T-helper 1 cell treated with Interleukin-12 subunit alpha and Interleukin-12 subunit beta and Interleukin-4 antibody, amounts not matched to agents 30 μg/mL and 1 μg/mL, for 36 hours (primary cell): ENCODE data around the gene BEST1.

Source experiments
- H3K27ac Mint-ChIP-seq: one replicate; pipeline ENCODE4 v1.8.0; 2021; ENCODE audit warnings: mild to moderate bottlenecking, mixed read lengths
- H3K27me3 Mint-ChIP-seq: one replicate; pipeline ENCODE4 v1.8.0; 2021; ENCODE audit warnings: low read depth, mixed read lengths
- H3K36me3 Mint-ChIP-seq: one replicate; pipeline ENCODE4 v1.8.0; 2021; ENCODE audit warnings: low read depth, mixed read lengths
- H3K4me1 Mint-ChIP-seq: one replicate; pipeline ENCODE4 v1.8.0; 2021; ENCODE audit warnings: low read depth, mixed read lengths
- H3K4me3 Mint-ChIP-seq: one replicate; pipeline ENCODE4 v1.8.0; 2021; ENCODE audit warnings: mild to moderate bottlenecking, moderate library complexity, mixed read lengths
- H3K9me3 Mint-ChIP-seq: one replicate; pipeline ENCODE4 v1.8.0; 2021; ENCODE audit warnings: mixed read lengths

BEST1 gene

DNA sequence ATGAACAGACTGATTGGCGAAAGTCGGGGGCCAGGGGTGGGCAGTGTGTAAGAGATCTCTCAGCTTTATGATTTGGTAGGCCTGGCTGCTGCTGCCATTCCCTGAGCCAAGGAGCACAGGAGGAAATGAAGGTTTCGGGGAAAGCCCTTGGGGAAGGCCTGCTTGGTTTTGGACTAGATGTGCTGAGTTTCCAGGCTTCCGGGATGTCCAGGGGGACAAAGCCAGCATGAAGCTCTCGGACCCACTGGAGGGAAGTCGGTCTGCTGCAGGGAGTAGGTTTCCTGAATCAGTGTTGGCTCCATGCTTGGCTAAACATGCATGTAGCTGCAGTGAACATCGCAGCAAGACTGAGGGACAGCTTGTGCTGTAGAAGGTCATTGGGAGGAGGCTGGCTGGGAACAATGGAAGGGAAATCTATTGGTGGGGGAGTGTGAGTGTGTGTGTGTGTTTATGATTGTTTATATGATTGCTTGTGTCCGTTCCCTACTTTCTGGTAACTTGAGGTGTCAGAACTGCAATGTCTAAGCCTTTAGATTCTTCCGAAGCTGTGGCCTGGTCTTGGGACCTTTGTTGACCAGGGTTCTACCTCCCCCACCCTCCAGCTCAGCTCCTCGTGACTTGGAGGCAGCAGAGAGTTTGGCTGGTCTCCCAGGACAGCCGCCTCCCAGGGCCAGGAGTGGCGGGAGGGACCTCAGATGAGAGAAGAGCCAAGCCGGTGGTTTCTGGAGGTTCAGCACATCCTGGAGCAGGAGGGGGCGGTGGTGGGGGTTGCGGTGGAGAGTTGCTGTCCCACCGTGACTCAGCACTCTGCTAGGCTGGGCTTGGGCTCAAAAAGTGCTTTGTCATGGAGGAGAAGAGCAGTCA, 21.3 kb downstream of the BEST1 start:
- Mint-ChIP-seq H3K9me3 (no peaks in the 10 kb centered on the region), H3K4me3 (peak overlapping the region; percentile 40), H3K27me3 (no peaks in the 10 kb centered on the region), H3K27ac (peak overlapping the region; percentile 85), H3K36me3 (peaks cover 3% of the 10 kb centered on the region), H3K4me1 (peaks cover 56% of the 10 kb centered on the region)

DNA sequence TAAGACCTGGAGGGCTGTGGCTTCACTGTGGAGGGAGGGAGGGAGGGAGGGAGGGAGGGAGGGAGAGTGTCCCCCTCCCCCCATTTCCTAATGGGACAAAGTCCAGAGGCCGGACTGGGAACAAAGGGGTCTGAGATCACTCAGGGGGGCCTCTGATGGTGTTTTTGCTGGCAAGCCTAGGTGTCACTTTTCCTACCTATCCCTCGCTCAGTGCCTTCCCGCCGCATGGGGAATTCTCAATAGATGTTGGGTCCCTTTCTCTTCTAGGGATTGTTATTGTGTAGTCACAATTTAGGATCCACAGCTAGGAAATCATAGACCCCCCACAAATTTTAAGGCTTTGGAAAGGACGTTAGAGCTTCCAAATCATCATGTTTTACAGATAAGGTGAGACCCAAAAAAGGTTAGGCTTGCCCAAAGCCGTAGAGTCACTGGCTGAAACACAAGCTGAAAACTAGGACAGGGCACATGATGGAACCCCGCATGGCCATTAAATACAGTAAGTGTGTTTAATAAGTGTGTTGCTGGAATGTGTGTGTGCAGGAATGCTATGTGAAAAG, 22.0 kb downstream of the BEST1 start:
- H3K27ac Mint-ChIP-seq: peak overlapping the region; percentile 85
- H3K4me1 Mint-ChIP-seq: peaks cover 56% of the 10 kb centered on the region
- H3K4me3 Mint-ChIP-seq: peak overlapping the region; percentile 43
- no peaks in the 10 kb centered on the region for H3K9me3 Mint-ChIP-seq
- H3K27me3 Mint-ChIP-seq: no peaks in the 10 kb centered on the region
- no peaks in the 10 kb centered on the region for H3K36me3 Mint-ChIP-seq

DNA sequence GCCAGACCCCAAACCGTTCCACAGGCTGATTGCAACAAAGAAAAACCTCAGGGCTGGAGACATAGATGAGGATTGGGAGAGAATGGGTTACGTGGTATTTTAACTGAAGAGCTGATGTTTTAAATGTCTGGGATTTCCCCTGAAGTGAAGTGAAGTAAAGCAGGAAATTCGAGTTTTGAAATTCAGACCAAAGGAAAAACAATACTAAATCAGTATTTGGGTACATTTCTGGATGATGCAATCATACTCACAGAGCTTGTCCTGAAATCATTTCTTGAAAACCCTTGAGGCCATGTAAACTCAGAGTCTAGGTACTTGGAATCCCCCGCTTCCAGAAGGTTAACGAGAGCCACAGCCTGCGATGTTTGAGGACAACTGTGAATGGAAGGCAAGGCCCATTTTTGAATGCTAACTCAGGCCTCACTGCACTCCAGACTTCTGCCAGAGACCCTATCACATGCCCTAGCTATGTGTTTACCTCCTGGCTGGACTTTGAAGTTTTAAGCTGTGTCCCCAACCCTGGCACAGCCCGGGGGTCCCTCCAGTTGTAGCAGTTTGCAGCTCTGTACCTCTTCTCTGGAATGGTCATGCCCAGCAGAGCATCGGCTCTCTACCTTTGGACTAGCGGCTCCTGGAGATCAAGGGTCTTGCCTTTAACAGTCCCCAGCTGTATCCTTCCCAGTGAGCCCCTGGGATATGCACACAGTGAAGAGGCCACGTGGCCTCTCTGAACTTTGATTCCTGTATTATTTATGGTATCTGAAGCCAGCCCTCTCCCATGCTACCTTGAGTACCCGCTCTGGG, 22.7 kb downstream of the BEST1 start:
- H3K4me1 Mint-ChIP-seq: peaks cover 59% of the 10 kb centered on the region
- no peaks in the 10 kb centered on the region for H3K27me3 Mint-ChIP-seq
- no peaks in the 10 kb centered on the region for H3K36me3 Mint-ChIP-seq
- H3K9me3 Mint-ChIP-seq: no peaks in the 10 kb centered on the region
- peak overlapping the region; percentile 85 for H3K27ac Mint-ChIP-seq
- peak overlapping the region; percentile 43 for H3K4me3 Mint-ChIP-seq

DNA sequence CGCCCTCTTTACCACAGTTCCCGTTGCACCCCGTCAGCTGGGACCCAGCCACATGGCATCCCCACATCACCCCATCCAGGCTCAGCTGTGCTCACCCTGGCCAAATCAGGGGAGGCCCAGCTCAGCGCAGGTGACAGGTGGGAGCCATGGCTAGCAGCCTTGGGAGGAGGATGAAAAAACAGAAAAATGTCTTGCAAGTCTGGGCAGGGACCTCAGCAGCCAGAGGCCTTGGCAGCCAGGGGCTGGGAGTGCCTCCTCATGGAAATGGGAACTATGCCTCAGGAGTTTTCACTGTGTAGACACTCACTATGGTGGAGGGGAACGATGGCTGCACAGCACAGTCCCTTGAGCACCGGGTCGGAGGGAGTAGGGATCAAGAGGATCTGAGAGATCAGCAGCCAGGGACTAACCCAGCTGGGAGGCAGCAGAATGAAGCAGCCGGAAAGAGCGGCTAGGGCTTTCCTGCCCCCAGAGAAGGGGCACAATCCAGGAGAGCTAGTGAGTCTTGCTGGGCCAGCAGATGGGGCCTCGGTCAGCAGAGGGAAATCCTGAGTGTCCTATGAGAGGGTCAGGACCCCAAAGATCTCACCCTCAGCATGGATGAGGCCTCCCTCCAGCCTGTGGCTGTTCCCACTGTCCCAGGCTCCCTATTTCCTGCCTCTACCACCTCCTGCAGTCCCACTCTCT, 23.5 kb downstream of the BEST1 start:
- Mint-ChIP-seq H3K36me3 (no peaks in the 10 kb centered on the region), H3K4me3 (no peak overlapping the region), H3K9me3 (no peaks in the 10 kb centered on the region), H3K27me3 (no peaks in the 10 kb centered on the region), H3K4me1 (peaks cover 53% of the 10 kb centered on the region), H3K27ac (peak overlapping the region; percentile 85)

- peaks cover 43% of the 10 kb centered on the region for H3K4me1 Mint-ChIP-seq
- H3K27ac Mint-ChIP-seq: peak overlapping the region; percentile 60
- no peaks in the 10 kb centered on the region for H3K9me3 Mint-ChIP-seq
- H3K27me3 Mint-ChIP-seq: no peaks in the 10 kb centered on the region
- H3K4me3 Mint-ChIP-seq: no peak overlapping the region
- H3K36me3 Mint-ChIP-seq: no peaks in the 10 kb centered on the region
Observed at GRCh38 chr11:61974766-61975631, 24.8 kb downstream of the BEST1 start.

GRCh38 chr11:61975638-61976419, 25.7 kb downstream of the BEST1 start:
- Mint-ChIP-seq H3K27ac (no peak overlapping the region), H3K4me1 (peaks cover 42% of the 10 kb centered on the region)

GRCh38 chr11:61976420-61976800, 26.3 kb downstream of the BEST1 start:
- Mint-ChIP-seq H3K9me3 (no peaks in the 10 kb centered on the region), H3K4me3 (no peak overlapping the region), H3K27ac (no peak overlapping the region), H3K36me3 (no peaks in the 10 kb centered on the region), H3K27me3 (no peaks in the 10 kb centered on the region), H3K4me1 (peaks cover 36% of the 10 kb centered on the region)

More at GRCh38 chr11:61975638-61976419, 25.7 kb downstream of the BEST1 start:
- H3K27me3 Mint-ChIP-seq: no peaks in the 10 kb centered on the region
- H3K4me3 Mint-ChIP-seq: no peak overlapping the region
- H3K36me3 Mint-ChIP-seq: no peaks in the 10 kb centered on the region
- no peaks in the 10 kb centered on the region for H3K9me3 Mint-ChIP-seq

- Mint-ChIP-seq H3K36me3 (no peaks in the 10 kb centered on the region), H3K4me3 (no peak overlapping the region), H3K27me3 (no peaks in the 10 kb centered on the region), H3K4me1 (peaks cover 31% of the 10 kb centered on the region), H3K27ac (no peak overlapping the region), H3K9me3 (no peaks in the 10 kb centered on the region)
Observed at GRCh38 chr11:61976813-61977475, 26.8 kb downstream of the BEST1 start.

DNA sequence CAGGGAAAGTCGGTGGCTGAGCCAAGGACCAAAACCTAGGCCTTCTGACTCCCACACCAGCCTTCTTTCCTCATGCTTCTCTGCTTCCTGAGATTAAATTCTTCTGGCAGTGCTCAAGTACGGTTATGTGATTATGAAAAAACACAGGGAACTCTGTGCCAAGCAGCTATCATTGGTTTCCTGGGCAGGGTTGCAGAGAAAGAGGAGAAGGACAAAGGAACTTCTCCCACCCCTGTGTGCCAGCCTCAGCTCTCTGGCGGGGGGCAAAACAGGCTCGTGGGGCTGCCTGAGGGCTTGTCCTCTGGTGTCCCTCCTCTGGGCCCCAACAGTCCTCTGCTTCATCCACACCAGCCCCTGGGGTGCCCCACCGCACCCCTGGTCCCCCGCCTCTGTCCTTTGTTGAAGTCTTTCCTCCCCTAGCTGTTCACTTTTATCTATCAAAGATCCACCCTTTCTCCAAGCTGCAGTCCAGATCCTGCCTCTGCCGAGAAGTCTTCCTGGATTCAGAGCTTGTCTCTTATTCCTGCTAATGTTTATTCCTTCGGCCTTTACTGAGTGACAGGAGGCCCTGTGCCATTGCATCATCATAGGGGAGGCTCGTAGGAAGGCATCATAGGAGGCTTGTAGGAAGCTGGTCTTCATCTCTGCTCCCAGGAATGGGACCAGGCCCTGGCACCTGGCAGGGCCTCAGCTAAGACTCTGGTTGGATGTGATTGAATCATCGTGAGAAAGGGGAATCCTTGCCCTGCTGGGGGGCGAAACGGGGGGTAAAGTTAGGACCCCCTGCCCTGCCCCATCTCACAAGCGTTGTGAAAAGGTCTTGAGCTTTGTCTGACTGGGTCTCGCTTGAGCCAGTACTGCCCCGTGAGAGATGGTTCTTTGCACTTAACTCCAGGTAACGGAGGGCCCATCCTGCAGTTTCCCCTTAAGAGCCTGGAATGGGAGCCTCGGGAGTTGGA, 28.8 kb downstream of the BEST1 start:
- Mint-ChIP-seq H3K4me3 (no peak overlapping the region), H3K4me1 (peaks cover 16% of the 10 kb centered on the region), H3K36me3 (no peaks in the 10 kb centered on the region), H3K27ac (no peak overlapping the region), H3K9me3 (no peaks in the 10 kb centered on the region), H3K27me3 (no peaks in the 10 kb centered on the region)

DNA sequence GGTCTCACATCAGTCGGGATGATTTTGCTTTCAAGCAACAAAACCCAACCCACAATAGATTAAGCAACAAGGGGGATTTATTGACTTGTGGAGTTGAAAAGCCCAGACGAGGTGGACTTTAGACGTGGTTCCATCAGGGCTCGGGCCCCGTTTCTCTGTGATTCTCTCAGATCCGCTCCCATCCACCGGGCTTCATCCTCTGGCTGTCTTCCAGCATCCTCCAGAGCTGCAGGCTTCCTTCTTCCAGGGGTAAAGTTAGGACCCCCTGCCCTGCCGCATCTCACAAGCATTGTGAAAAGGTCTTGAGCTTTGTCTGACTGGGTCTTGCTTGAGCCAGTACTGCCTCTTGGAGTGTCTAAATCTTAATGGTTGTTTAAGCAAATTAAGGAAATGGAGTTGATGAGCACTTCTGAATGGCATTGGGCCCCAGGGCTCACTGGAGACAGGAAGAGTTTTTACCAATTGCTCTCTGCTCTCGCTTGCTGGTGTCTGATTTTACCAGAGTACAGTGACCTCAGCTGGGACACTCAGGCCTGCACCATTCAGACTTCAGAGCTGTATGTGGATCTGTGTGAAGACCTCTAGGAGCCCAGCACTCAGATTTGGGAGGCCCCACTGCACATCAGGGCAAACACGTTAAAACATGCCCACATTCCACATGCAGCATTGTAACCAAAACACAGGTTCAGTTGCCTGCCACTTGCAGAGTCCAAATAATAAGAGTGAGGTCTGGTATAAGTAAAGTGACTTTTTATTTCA, 30.8 kb downstream of the BEST1 start:
- H3K27me3 Mint-ChIP-seq: peaks cover 4% of the 10 kb centered on the region
- peaks cover under 1% of the 10 kb centered on the region for H3K9me3 Mint-ChIP-seq
- H3K4me1 Mint-ChIP-seq: peaks cover 7% of the 10 kb centered on the region
- no peak overlapping the region for H3K4me3 Mint-ChIP-seq
- peaks cover 2% of the 10 kb centered on the region for H3K36me3 Mint-ChIP-seq
- H3K27ac Mint-ChIP-seq: no peak overlapping the region

- Mint-ChIP-seq H3K4me1 (peaks cover 1% of the 10 kb centered on the region), H3K4me3 (no peak overlapping the region), H3K27ac (no peak overlapping the region), H3K27me3 (peaks cover 19% of the 10 kb centered on the region), H3K36me3 (peaks cover 4% of the 10 kb centered on the region), H3K9me3 (peaks cover 19% of the 10 kb centered on the region)
Observed at GRCh38 chr11:61983419-61983818, 33.3 kb downstream of the BEST1 start.
